Upper lobe of left lung (tissue), 4 donors: ENCODE results near the gene UPK1B.

Experiments
- CTCF ChIP-seq, 6 experiments: fragments of 450-650 bp in 4 of 6; fragments of 200-600 bp in 2 of 6; sonication (generic) in 2 of 6; IDR thresholded peaks; one replicate each; pipeline ENCODE4 v1.5.1; 2016 to 2019; ENCODE audit warnings: antibody characterized with exemption in 6 of 6
- POLR2A ChIP-seq, 4 donors: fragments of 450-650 bp; IDR thresholded peaks; one replicate each; pipeline ENCODE4 v1.5.1; 2016 to 2017; ENCODE audit warnings: antibody characterized with exemption in 4 of 4, mild to moderate bottlenecking in 2 of 4

DNA sequence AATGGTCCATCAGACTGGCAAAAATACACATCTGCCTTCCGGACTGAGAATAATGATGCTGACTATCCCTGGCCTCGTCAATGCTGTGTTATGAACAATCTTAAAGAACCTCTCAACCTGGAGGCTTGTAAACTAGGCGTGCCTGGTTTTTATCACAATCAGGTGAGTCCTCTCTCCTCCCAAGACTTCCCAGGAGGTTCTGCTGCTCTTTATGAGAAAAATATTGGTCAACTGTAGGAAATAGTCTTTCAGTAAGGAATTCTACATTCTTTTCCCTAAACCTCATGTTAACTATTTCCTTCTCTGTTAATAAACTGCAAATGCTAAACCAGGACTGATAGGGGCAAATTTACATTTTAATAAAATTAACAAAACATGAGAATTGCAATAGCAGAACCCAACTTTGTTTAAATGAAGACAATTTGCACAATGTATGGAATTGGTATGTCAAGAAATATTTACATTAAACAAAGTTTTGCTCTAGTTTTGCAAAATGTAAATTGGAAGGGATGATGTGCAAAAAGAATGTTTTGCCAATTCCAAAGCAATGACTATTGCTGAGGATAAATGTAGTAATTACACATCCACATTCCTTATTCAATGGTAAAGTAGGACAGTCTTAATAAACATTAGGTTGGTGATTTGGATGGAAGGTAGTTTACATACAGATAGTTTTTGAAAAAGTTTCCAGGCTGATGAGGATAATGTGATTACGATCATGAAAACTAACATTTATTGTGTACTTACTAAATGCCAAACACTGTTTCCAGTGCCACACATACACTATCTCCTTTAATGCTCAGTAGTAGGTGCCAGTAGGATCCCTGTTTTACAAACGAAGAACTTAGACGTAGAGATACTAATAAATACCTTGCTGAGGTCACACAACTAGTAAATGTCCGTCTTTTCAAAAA is 21.1 kb downstream of the UPK1B start:
- TF ChIP-seq POLR2A (IDR thresholded peaks at IDR 0.05) (no peak), CTCF (IDR thresholded peaks at IDR 0.05) (no peak)
